ENCODE data around the gene EIPR1.

DNA sequence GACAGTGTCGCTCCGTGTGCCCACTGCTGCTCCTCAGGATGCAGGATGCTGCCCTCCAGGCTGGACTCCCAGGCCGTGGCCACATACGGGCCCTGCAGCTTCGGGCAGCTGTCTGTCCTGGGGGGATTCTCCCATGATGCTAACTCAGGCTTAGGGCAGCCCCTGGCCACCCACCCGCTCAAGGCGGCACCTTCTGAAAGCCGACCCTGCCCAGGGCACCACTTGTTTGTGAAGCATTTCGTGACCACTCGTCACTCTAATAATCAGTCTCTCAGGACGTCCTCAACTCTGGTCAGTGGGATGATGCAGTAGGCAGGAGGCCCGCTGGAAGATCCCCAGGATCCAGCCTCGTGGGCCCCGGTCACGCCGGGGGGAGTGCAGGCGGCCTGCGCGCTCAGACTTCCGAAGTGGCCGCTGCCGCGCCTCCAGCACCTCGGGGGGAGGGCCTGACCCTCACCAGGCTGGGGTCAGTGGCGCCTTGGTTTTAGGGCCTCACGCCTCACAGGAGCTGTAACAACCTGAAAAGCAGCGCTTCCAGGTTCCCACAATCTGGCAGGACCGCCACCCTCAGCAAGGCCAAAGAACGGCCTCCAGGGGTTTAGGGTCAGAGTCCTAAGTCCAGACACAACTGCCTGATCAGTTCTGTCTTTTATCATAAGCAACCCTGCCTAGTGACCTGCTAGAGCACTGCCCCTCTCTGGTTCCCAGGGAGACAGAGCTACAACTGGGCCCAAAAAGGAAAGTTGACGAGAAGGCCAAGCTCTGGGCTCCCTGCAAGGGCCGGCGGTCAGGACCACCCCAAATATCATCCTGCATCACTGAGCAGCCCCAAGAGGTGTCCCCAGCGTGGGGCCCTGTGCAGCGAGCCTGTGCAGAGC is 53.0 kb downstream of the EIPR1 start:
- TF ChIP-seq, protein P1, sequence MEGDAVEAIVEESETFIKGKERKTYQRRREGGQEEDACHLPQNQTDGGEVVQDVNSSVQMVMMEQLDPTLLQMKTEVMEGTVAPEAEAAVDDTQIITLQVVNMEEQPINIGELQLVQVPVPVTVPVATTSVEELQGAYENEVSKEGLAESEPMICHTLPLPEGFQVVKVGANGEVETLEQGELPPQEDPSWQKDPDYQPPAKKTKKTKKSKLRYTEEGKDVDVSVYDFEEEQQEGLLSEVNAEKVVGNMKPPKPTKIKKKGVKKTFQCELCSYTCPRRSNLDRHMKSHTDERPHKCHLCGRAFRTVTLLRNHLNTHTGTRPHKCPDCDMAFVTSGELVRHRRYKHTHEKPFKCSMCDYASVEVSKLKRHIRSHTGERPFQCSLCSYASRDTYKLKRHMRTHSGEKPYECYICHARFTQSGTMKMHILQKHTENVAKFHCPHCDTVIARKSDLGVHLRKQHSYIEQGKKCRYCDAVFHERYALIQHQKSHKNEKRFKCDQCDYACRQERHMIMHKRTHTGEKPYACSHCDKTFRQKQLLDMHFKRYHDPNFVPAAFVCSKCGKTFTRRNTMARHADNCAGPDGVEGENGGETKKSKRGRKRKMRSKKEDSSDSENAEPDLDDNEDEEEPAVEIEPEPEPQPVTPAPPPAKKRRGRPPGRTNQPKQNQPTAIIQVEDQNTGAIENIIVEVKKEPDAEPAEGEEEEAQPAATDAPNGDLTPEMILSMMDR (IDR thresholded peaks at IDR 0.05; ENCODE audit: insufficient read depth, low read length, poor library complexity, severe bottlenecking) = no peak
- no peak for TF ChIP-seq EZH2phosphoT487 (conservative IDR thresholded peaks at IDR 0.05; ENCODE audit: low read length)
